OCI-LY3 (cell line): ENCODE results near the gene SPPL3.

Experiments used
- H2AFZ ChIP-seq: fragments of 200-600, 300-600 bp; shearing (Covaris generic); 2 replicates; pipeline ENCODE4 v1.6.0; 2014; ENCODE audit warnings: antibody characterized with exemption, low read depth, low read length
- H3K27ac ChIP-seq: fragments of 200-600, 300-600 bp; sonication (generic); 2 replicates; pipeline ENCODE4 v1.5.1; 2014; ENCODE audit warnings: mild to moderate bottlenecking, low read length, moderate library complexity, mixed read lengths
- H3K27me3 ChIP-seq: fragments of 200-600, 300-600 bp; sonication (generic); 2 replicates; pipeline ENCODE4 v1.6.1; 2014; ENCODE audit warnings: low read depth, low read length, mixed read lengths
- H3K36me3 ChIP-seq: fragments of 200-600, 300-600 bp; sonication (generic); replicated peaks from 2 replicates; pipeline ENCODE3; 2014; ENCODE audit warnings: low read depth, low read length, mixed read lengths
- H3K4me1 ChIP-seq: fragments of 300-600, 200-600 bp; sonication (generic); 2 replicates; pipeline ENCODE4 v1.6.1; 2014; ENCODE audit warnings: low read length, mixed read lengths
- H3K4me2 ChIP-seq: fragments of 200-600, 300-600 bp; sonication (generic); 2 replicates; pipeline ENCODE4 v1.6.1; 2014; ENCODE audit warnings: low read length, mixed read lengths
- H3K4me3 ChIP-seq: fragments of 300-600, 200-600 bp; sonication (generic); 2 replicates; pipeline ENCODE4 v1.5.1; 2014; ENCODE audit warnings: antibody characterized with exemption, mild to moderate bottlenecking, low read length, moderate library complexity
- H3K79me2 ChIP-seq: fragments of 300-600, 200-600 bp; shearing (Covaris generic); 2 replicates; pipeline ENCODE4 v1.6.1; 2014; ENCODE audit warnings: mild to moderate bottlenecking, low read length, mixed read lengths
- H3K9ac ChIP-seq: fragments of 300-600, 200-600 bp; shearing (Covaris generic); 2 replicates; pipeline ENCODE4 v1.6.0; 2014; ENCODE audit warnings: mild to moderate bottlenecking, low read length, moderate library complexity
- H3K9me3 ChIP-seq: fragments of 200-600, 300-600 bp; shearing (Covaris generic); 2 replicates; pipeline ENCODE4 v1.6.1; 2014; ENCODE audit warnings: low read length, mixed read lengths; ENCODE audit not compliant: insufficient read depth
- H4K20me1 ChIP-seq: fragments of 200-600, 300-600 bp; sonication (generic); 2 replicates; pipeline ENCODE4 v1.6.1; 2016; ENCODE audit warnings: low read length, mixed read lengths; ENCODE audit not compliant: insufficient read depth
- CTCF ChIP-seq: fragments of 200-600, 300-600 bp; sonication (generic); IDR thresholded peaks from 2 replicates; pipeline ENCODE4 v1.5.1; 2014; ENCODE audit warnings: antibody characterized with exemption, low read length, low read depth
- EZH2phosphoT487 ChIP-seq: fragments of 200-600 bp; shearing (Covaris generic); IDR thresholded peaks from 2 replicates; pipeline ENCODE4 v1.6.1; 2018; ENCODE audit warnings: antibody characterized with exemption, mixed run types, low read depth

Gene SPPL3

GRCh38 chr12:120719496-120720233 is 184.5 kb downstream of the SPPL3 start:
- Histone ChIP-seq H3K27me3 (no peaks in the 10 kb centered on the region), H3K9ac (no peak overlapping the region), H3K4me2 (no peak overlapping the region), H4K20me1 (peaks cover 9% of the 10 kb centered on the region; the same call in 1 of the 2 replicates), H3K9me3 (no peaks in the 10 kb centered on the region), H3K36me3 (peaks cover 73% of the 10 kb centered on the region), H3K27ac (no peak overlapping the region), H3K4me1 (peaks cover 9% of the 10 kb centered on the region; the same call in 1 of the 2 replicates), H3K79me2 (no peaks in the 10 kb centered on the region), H2AFZ (no peak overlapping the region), H3K4me3 (no peak overlapping the region)
- TF ChIP-seq EZH2phosphoT487 (no peak), CTCF (no peak)

- Histone ChIP-seq H3K9ac (no peak overlapping the region), H3K4me2 (no peak overlapping the region), H3K27ac (no peak overlapping the region), H3K4me3 (no peak overlapping the region), H4K20me1 (peaks cover 9% of the 10 kb centered on the region; the same call in 1 of the 2 replicates), H3K27me3 (no peaks in the 10 kb centered on the region), H3K36me3 (peaks cover 73% of the 10 kb centered on the region), H3K9me3 (no peaks in the 10 kb centered on the region), H3K79me2 (no peaks in the 10 kb centered on the region), H3K4me1 (peaks cover 9% of the 10 kb centered on the region; the same call in 1 of the 2 replicates), H2AFZ (no peak overlapping the region)
- no peak for TF ChIP-seq EZH2phosphoT487
Measured at GRCh38 chr12:120719072-120719471, 185.1 kb downstream of the SPPL3 start.

- TF ChIP-seq CTCF (no peak), EZH2phosphoT487 (no peak)
- H2AFZ ChIP-seq = no peak overlapping the region
- peaks cover 9% of the 10 kb centered on the region; the same call in 1 of the 2 replicates for H3K4me1 ChIP-seq
- H3K27me3 ChIP-seq = no peaks in the 10 kb centered on the region
- peaks cover 9% of the 10 kb centered on the region; the same call in 1 of the 2 replicates for H4K20me1 ChIP-seq
- H3K9ac ChIP-seq = no peak overlapping the region
- no peak overlapping the region for H3K27ac ChIP-seq
- H3K4me3 ChIP-seq = no peak overlapping the region
- H3K79me2 ChIP-seq = no peaks in the 10 kb centered on the region; the same call in 1 of the 2 replicates
- no peak overlapping the region for H3K4me2 ChIP-seq
- no peaks in the 10 kb centered on the region for H3K9me3 ChIP-seq
- peaks cover 73% of the 10 kb centered on the region for H3K36me3 ChIP-seq
Measured at GRCh38 chr12:120718055-120718454, 186.1 kb downstream of the SPPL3 start.

- Histone ChIP-seq H3K4me1 (peaks cover 13% of the 10 kb centered on the region), H3K9ac (no peak overlapping the region), H4K20me1 (0 out of 2 replicates have a peak, but pooled peaks cover 5% of the 10 kb centered on the region), H3K4me3 (no peak overlapping the region), H3K79me2 (peaks cover 19% of the 10 kb centered on the region), H3K9me3 (no peaks in the 10 kb centered on the region), H3K36me3 (peaks cover 38% of the 10 kb centered on the region), H3K4me2 (no peak overlapping the region), H3K27ac (no peak overlapping the region), H3K27me3 (no peaks in the 10 kb centered on the region), H2AFZ (no peak overlapping the region)
- TF ChIP-seq EZH2phosphoT487 (no peak), CTCF (peak; percentile 88)
Measured at GRCh38 chr12:120713861-120714482, 190.2 kb downstream of the SPPL3 start.
